ENCODE measurements around the gene ELMO1. TPM values are rescaled to one million over a fixed set of nuclear protein-coding genes. Genes with fewer than 3 reads are reported as not detected.

Gene ELMO1
- total and polyA plus RNA-seq, 2 experiments from 2014 or later = 6.5 to 24.9 TPM

DNA sequence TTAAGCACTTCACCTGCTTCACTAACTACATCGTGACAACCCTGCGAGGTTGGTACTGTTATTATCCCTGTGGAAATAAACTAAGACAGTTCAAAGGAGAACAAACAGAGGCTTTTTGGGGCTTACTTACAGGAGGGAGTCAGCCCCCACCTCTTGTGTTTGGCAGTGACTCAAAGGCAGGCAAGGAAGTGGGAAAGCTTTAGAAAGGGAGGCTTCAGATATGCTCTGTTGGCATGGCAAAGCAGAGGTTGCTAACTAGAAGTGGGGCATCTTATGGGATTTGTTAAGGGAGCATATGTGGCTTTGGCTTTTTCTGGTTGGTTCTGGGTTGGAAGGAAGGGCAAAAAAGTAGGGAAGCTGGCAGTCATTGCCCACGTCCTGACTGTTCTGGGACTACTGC is 639.6 kb downstream of the ELMO1 start:
- ATAC-seq (no peak), DNase-seq (ENCODE audit: low spot score) (no peak)
- H4K20me1 ChIP-seq (replicated peaks; ENCODE audit: insufficient read depth) = no peaks in the 10 kb centered on the region
- Mint-ChIP-seq H3K4me1 (no peaks in the 10 kb centered on the region), H3K4me3 (no peak overlapping the region), H3K27ac (no peak overlapping the region), H3K27me3 (ENCODE audit: insufficient read depth, low read depth, poor library complexity) (no peaks in the 10 kb centered on the region), H3K36me3 (ENCODE audit: low read depth) (no peaks in the 10 kb centered on the region), H3K9me3 (no peaks in the 10 kb centered on the region; the same call in 2 of the 3 replicates)
- H3F3A ChIP-seq (replicated peaks; ENCODE audit: low read depth) = no peaks in the 10 kb centered on the region
- no peaks in the 10 kb centered on the region for H3K27me3 ChIP-seq (ENCODE audit: insufficient read depth)
- peaks cover 3% of the 10 kb centered on the region; the same call in 1 of the 2 replicates for H3K9me2 ChIP-seq (ENCODE audit: insufficient read depth)
- no peak overlapping the region for H3K4me2 ChIP-seq
- no peaks in the 10 kb centered on the region for H3K4me1 ChIP-seq (ENCODE audit: insufficient read depth)
- no peaks in the 10 kb centered on the region for H3K36me3 ChIP-seq (ENCODE audit: insufficient read depth)
- no peak overlapping the region for H3K4me3 ChIP-seq
- H3K27ac ChIP-seq (ENCODE audit: low read depth) = no peak overlapping the region
- H3K79me2 ChIP-seq (replicated peaks; ENCODE audit: insufficient read depth) = no peaks in the 10 kb centered on the region
- H2AFZ ChIP-seq = no peak overlapping the region
- TF ChIP-seq ZNF331 (CRISPR knock-in tag; IDR thresholded peaks at IDR 0.05; ENCODE audit: low read depth) = no peak
- TF ChIP-seq STAT1 (IDR thresholded peaks at IDR 0.05; ENCODE audit: unreplicated experiment) = no peak
- TF ChIP-seq, protein P1, sequence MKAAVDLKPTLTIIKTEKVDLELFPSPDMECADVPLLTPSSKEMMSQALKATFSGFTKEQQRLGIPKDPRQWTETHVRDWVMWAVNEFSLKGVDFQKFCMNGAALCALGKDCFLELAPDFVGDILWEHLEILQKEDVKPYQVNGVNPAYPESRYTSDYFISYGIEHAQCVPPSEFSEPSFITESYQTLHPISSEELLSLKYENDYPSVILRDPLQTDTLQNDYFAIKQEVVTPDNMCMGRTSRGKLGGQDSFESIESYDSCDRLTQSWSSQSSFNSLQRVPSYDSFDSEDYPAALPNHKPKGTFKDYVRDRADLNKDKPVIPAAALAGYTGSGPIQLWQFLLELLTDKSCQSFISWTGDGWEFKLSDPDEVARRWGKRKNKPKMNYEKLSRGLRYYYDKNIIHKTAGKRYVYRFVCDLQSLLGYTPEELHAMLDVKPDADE (IDR thresholded peaks at IDR 0.05) = no peak
- no peak for TF ChIP-seq EZH2 (IDR thresholded peaks at IDR 0.05; ENCODE audit: low read depth, unreplicated experiment)
- TF ChIP-seq, protein P2, sequence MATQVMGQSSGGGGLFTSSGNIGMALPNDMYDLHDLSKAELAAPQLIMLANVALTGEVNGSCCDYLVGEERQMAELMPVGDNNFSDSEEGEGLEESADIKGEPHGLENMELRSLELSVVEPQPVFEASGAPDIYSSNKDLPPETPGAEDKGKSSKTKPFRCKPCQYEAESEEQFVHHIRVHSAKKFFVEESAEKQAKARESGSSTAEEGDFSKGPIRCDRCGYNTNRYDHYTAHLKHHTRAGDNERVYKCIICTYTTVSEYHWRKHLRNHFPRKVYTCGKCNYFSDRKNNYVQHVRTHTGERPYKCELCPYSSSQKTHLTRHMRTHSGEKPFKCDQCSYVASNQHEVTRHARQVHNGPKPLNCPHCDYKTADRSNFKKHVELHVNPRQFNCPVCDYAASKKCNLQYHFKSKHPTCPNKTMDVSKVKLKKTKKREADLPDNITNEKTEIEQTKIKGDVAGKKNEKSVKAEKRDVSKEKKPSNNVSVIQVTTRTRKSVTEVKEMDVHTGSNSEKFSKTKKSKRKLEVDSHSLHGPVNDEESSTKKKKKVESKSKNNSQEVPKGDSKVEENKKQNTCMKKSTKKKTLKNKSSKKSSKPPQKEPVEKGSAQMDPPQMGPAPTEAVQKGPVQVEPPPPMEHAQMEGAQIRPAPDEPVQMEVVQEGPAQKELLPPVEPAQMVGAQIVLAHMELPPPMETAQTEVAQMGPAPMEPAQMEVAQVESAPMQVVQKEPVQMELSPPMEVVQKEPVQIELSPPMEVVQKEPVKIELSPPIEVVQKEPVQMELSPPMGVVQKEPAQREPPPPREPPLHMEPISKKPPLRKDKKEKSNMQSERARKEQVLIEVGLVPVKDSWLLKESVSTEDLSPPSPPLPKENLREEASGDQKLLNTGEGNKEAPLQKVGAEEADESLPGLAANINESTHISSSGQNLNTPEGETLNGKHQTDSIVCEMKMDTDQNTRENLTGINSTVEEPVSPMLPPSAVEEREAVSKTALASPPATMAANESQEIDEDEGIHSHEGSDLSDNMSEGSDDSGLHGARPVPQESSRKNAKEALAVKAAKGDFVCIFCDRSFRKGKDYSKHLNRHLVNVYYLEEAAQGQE (IDR thresholded peaks at IDR 0.05; ENCODE audit: unreplicated experiment) = no peak

DNA sequence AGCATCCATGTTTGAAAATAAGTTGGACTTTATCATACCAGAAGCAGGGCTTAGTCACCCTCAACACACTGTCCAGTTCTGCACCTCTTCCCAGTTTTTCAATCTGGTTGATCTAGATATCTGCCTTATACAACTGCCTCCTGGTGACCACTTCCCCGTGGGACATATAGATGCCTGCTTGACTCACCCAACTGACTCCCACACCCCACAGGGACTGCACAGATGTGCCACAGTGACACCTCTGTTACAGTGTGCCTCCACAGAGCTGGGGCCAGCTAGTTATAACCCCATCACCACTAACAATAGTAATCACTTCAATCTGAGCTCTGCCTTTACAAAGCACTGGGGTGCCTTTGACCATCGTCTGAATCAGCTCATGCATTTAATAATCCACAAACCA is 641.8 kb downstream of the ELMO1 start:
- no peaks in the 10 kb centered on the region for H3K79me2 ChIP-seq (replicated peaks; ENCODE audit: insufficient read depth)
- Mint-ChIP-seq H3K27ac (no peak overlapping the region), H3K36me3 (ENCODE audit: low read depth) (no peaks in the 10 kb centered on the region), H3K4me1 (no peaks in the 10 kb centered on the region), H3K4me3 (no peak overlapping the region), H3K27me3 (ENCODE audit: insufficient read depth, low read depth, poor library complexity) (no peaks in the 10 kb centered on the region), H3K9me3 (no peaks in the 10 kb centered on the region; the same call in 2 of the 3 replicates)
- DNase-seq (ENCODE audit: low spot score) = no peak
- no peaks in the 10 kb centered on the region for H3F3A ChIP-seq (replicated peaks; ENCODE audit: low read depth)
- no peaks in the 10 kb centered on the region for H3K27me3 ChIP-seq (ENCODE audit: insufficient read depth)
- no peak overlapping the region for H3K27ac ChIP-seq (ENCODE audit: low read depth)
- H3K4me2 ChIP-seq = no peak overlapping the region
- H3K36me3 ChIP-seq (ENCODE audit: insufficient read depth) = no peaks in the 10 kb centered on the region
- H3K9me2 ChIP-seq (ENCODE audit: insufficient read depth) = no peaks in the 10 kb centered on the region
- H2AFZ ChIP-seq = no peak overlapping the region
- no peak overlapping the region for H3K4me3 ChIP-seq
- no peak for ATAC-seq
- no peaks in the 10 kb centered on the region for H3K4me1 ChIP-seq (ENCODE audit: insufficient read depth)
- no peaks in the 10 kb centered on the region for H4K20me1 ChIP-seq (replicated peaks; ENCODE audit: insufficient read depth)
- TF ChIP-seq, protein P3, sequence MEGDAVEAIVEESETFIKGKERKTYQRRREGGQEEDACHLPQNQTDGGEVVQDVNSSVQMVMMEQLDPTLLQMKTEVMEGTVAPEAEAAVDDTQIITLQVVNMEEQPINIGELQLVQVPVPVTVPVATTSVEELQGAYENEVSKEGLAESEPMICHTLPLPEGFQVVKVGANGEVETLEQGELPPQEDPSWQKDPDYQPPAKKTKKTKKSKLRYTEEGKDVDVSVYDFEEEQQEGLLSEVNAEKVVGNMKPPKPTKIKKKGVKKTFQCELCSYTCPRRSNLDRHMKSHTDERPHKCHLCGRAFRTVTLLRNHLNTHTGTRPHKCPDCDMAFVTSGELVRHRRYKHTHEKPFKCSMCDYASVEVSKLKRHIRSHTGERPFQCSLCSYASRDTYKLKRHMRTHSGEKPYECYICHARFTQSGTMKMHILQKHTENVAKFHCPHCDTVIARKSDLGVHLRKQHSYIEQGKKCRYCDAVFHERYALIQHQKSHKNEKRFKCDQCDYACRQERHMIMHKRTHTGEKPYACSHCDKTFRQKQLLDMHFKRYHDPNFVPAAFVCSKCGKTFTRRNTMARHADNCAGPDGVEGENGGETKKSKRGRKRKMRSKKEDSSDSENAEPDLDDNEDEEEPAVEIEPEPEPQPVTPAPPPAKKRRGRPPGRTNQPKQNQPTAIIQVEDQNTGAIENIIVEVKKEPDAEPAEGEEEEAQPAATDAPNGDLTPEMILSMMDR (conservative IDR thresholded peaks at IDR 0.05; ENCODE audit: low read depth in 2 of 2) = no peak
- no peak for TF ChIP-seq EZH2 (IDR thresholded peaks at IDR 0.05; ENCODE audit: low read depth, unreplicated experiment)
- TF ChIP-seq ZNF114 (CRISPR knock-in tag; IDR thresholded peaks at IDR 0.05) = no peak
- TF ChIP-seq, protein P2 (IDR thresholded peaks at IDR 0.05; ENCODE audit: unreplicated experiment) = no peak
- no peak for TF ChIP-seq JUNB (IDR thresholded peaks at IDR 0.05; ENCODE audit: unreplicated experiment)

All from GM23338 (cell line).